MM.1S (cell line): ENCODE measurements around the gene DUOX1.

Source experiments
- CTCF ChIP-seq: fragments of 300-600 bp; sonication (generic); IDR thresholded peaks from 2 replicates; pipeline ENCODE4 v1.5.1; 2016; ENCODE audit warnings: antibody characterized with exemption, low read length, mixed read lengths
- EZH2 ChIP-seq: fragments of 300-600 bp; sonication (generic); optimal IDR thresholded peaks from 2 replicates; pipeline ENCODE3; 2017; ENCODE audit warnings: low read depth, mild to moderate bottlenecking, antibody characterized with exemption, low read length, mixed read lengths
- EZH2phosphoT487 ChIP-seq: fragments of 300-600 bp; sonication (generic); IDR thresholded peaks from 2 replicates; pipeline ENCODE4 v1.6.1; 2018; ENCODE audit warnings: antibody characterized with exemption, low read length

- no peak for TF ChIP-seq CTCF
- TF ChIP-seq EZH2, result no peak
- TF ChIP-seq EZH2phosphoT487, result no peak
Observed at GRCh38 chr15:45150997-45151396, 21.2 kb downstream of the DUOX1 start.
